ENCODE data around the gene PLXNA2.

The PLXNA2 gene

GRCh38 chr1:208268541-208269337 lies 24.6 kb upstream of the PLXNA2 start:
- no peak for DNase-seq

GRCh38 chr1:208265525-208265924 lies 21.3 kb upstream of the PLXNA2 start:
- no peak for DNase-seq

- DNase-seq: no peak
Observed at GRCh38 chr1:208265122-208265469, 20.9 kb upstream of the PLXNA2 start.

GRCh38 chr1:208264469-208265121 lies 20.4 kb upstream of the PLXNA2 start:
- DNase-seq: peak; percentile 38

- no peak for DNase-seq
Observed at GRCh38 chr1:208261874-208262273, 17.7 kb upstream of the PLXNA2 start.

- DNase-seq: no peak
Observed at GRCh38 chr1:208258277-208258676, 14.1 kb upstream of the PLXNA2 start.

GRCh38 chr1:208257351-208257750 lies 13.2 kb upstream of the PLXNA2 start:
- DNase-seq: no peak

- DNase-seq: no peak
Observed at GRCh38 chr1:208256556-208256955, 12.4 kb upstream of the PLXNA2 start.

- DNase-seq: no peak
Observed at GRCh38 chr1:208256091-208256490, 11.9 kb upstream of the PLXNA2 start.

GRCh38 chr1:208254862-208255261 lies 10.7 kb upstream of the PLXNA2 start:
- peak; percentile 75 for DNase-seq

- DNase-seq: peak; percentile 52
Observed at GRCh38 chr1:208254376-208254775, 10.2 kb upstream of the PLXNA2 start.

- DNase-seq: no peak
Observed at GRCh38 chr1:208252836-208253576, 8.8 kb upstream of the PLXNA2 start.

GRCh38 chr1:208251911-208252835 lies 8.0 kb upstream of the PLXNA2 start:
- DNase-seq: no peak

GRCh38 chr1:208251015-208251414 lies 6.8 kb upstream of the PLXNA2 start:
- DNase-seq: no peak

- no peak for DNase-seq
Observed at GRCh38 chr1:208250613-208251012, 6.4 kb upstream of the PLXNA2 start.

- DNase-seq: no peak
Observed at GRCh38 chr1:208248991-208249696, 5.0 kb upstream of the PLXNA2 start.

- no peak for DNase-seq
Observed at GRCh38 chr1:208248307-208248801, 4.2 kb upstream of the PLXNA2 start.

GRCh38 chr1:208247696-208248095 lies 3.5 kb upstream of the PLXNA2 start:
- DNase-seq: no peak

- peak; percentile 89 for DNase-seq
Observed at GRCh38 chr1:208245185-208245705, 1.1 kb upstream of the PLXNA2 start.

- no peak for DNase-seq
Observed at GRCh38 chr1:208243527-208243966, 637 bp downstream of the PLXNA2 start.

GRCh38 chr1:208242941-208243526 lies 1.1 kb downstream of the PLXNA2 start:
- DNase-seq: no peak

Data from fibroblast of skin of back (primary cell).